Duodenal mucosa (tissue), 2 donors: ENCODE results near the gene SMYD3.

ENCODE experiments used
- H3K27ac ChIP-seq: one replicate; pipeline ENCODE4 v1.7.0; 2013; ENCODE audit warnings: low read depth, low read length
- H3K27me3 ChIP-seq, 2 donors: one replicate each; pipeline ENCODE4 v1.7.0; 2013; ENCODE audit warnings: low read length in 2 of 2, control low read depth in 1 of 2; ENCODE audit not compliant: insufficient read depth in 2 of 2, control insufficient read depth in 1 of 2
- H3K36me3 ChIP-seq, 2 donors: one replicate each; pipeline ENCODE4 v1.7.0; 2013; ENCODE audit warnings: low read length in 2 of 2, control low read depth in 1 of 2; ENCODE audit not compliant: insufficient read depth in 2 of 2, control insufficient read depth in 1 of 2
- H3K4me1 ChIP-seq, 2 donors: one replicate each; pipeline ENCODE4 v1.7.0; 2013; ENCODE audit warnings: low read length in 2 of 2, control low read depth in 1 of 2; ENCODE audit not compliant: insufficient read depth in 2 of 2, control insufficient read depth in 1 of 2
- H3K4me3 ChIP-seq, 2 donors: one replicate each; pipeline ENCODE4 v1.7.0; 2013; ENCODE audit warnings: low read length in 2 of 2, low read depth in 1 of 2
- H3K9ac ChIP-seq, 2 donors: one replicate each; pipeline ENCODE4 v1.7.0; 2013; ENCODE audit warnings: low read length in 2 of 2, low read depth in 1 of 2
- H3K9me3 ChIP-seq, 2 donors: one replicate each; pipeline ENCODE4 v1.7.0; 2013; ENCODE audit warnings: low read length in 2 of 2, control low read depth in 1 of 2; ENCODE audit not compliant: control insufficient read depth in 1 of 2

SMYD3 gene

DNA sequence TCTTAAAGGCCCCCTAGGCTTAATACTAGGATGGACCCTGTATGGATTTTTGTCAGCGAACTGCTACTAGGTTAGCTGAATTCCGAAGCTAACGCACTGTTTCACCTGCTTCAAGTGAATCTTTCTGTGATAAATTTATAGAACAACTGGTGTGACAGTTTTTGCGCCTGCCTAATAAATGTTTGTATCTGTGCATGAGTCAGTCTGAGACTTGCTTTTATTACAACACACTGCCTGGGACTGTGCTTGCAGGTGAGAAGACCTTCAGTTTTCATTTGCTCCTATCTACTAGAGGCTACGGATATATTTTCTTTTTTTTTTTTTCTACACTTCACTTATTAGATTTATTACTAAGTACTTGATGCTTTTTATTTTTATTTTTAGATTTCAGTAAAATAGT, 420.9 kb downstream of the SMYD3 start:
- Histone ChIP-seq H3K27me3 (no peaks in the 10 kb centered on the region), H3K4me3 (no peak overlapping the region), H3K9me3 (peaks cover 4 to 5% of the 10 kb centered on the region in 2 donors), H3K4me1 (no peaks in the 10 kb centered on the region), H3K9ac (no peak overlapping the region), H3K36me3 (no peaks in the 10 kb centered on the region), H3K27ac (no peak overlapping the region)

DNA sequence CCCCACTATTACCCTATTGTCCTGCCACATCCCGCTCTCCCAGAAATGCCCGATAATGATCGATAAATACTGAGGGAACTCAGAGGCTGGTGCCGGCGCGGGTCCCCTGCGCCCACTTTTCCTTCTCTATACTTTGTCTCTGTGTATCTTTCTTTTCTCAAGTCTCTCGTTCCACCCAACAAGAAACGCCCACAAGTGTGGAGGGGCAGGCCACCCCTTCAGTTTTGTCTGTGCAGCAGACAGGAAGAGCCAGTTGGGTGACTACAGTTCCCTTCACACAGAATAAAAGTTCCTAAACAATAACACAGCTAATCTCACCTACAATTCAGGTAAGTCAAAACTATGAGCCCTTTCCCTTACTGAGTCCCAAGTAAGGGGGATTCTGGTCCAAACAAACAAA, 423.7 kb downstream of the SMYD3 start:
- Histone ChIP-seq H3K9ac (no peak overlapping the region), H3K9me3 (peaks cover 4 to 5% of the 10 kb centered on the region in 2 donors), H3K36me3 (no peaks in the 10 kb centered on the region), H3K4me1 (no peaks in the 10 kb centered on the region), H3K27ac (no peak overlapping the region), H3K4me3 (no peak overlapping the region), H3K27me3 (no peaks in the 10 kb centered on the region)

DNA sequence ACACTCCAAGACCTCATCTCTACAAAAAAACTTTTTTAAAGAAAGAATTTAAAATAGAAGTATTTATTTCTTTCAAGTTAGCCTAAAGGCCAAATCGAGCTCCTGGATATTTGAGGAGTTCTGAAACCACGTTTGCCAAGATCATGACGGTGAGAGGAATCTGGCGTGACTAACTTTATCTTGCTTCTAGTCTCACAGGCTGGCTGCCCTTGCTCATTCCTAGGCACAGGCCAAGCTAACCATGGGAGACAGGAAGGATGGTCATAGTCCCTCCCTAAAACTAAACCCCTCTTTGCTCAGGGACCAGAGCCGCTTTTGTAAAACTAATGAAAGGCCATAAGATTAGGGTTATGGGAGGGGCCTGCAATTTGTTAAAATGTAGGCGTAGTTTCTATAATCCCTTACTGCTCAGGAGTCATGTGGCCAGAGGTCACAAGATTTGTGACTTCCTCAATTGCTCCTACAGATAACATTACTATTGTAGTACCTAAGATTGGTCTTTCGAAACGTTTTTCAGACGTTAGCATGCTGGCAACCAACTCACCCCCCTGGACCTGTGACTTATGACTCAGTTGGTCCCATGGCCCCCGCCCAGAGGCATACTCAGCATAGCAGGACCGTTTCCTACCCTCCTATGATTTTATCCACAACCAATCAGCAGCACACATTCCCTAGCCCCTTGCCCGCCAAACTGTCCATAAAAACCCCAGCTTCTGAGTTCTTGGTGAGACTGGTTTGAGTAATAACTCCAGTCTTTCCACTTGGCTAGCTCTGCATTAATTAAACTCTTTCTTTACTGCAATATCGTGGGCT, 425.0 kb downstream of the SMYD3 start:
- H3K36me3 ChIP-seq: no peaks in the 10 kb centered on the region
- no peaks in the 10 kb centered on the region for H3K4me1 ChIP-seq
- no peak overlapping the region for H3K27ac ChIP-seq
- no peaks in the 10 kb centered on the region for H3K27me3 ChIP-seq
- peaks cover 4 to 5% of the 10 kb centered on the region in 2 donors for H3K9me3 ChIP-seq
- H3K9ac ChIP-seq: no peak overlapping the region
- no peak overlapping the region for H3K4me3 ChIP-seq

DNA sequence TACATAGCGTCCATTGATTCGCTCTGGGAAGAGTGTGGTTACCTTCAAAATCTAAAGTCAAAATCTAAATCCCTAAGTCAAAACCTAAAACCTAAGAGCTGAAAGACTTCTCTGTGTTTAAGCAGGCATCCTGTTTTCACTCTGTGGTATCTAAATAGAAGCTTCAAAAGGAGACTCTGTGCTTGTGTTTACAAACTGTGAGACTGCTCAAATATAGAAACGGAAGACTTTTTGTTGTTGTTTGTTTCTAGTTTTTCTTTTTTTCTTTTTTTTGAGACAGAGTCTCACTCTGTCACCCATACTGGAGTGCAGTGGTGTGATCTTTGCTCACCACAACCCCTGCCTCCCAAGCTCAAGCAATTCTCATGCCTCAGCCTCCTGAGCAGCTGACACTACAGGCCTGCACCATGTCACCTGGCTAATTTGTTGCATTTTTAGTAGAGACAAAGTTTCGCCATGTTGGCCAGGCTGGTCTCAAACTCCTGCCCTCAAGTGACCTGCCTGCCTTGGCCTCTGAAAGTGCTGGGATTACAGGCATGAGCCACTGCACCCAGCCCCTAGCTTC, 425.9 kb downstream of the SMYD3 start:
- H3K9me3 ChIP-seq: peaks cover 4 to 5% of the 10 kb centered on the region in 2 donors
- no peaks in the 10 kb centered on the region for H3K27me3 ChIP-seq
- no peak overlapping the region for H3K9ac ChIP-seq

DNA sequence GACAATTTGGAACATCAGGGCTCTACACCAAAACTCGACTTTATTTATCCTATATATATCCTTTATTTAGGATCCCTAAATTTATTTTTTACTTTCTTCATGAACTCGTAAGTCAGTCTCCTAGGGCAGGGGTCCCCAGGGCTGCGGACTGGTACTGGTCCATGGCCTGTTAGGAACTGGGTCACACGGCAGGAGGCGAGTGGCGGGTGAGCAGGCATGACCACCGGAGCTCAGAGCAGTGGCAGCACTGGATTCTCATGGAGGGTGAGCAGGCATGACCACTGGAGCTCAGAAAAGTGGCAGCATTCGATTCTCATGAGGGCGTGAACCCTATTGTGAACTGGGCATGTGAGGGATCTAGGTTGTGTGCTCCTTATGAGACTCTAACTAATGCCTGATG, 427.0 kb downstream of the SMYD3 start:
- no peak overlapping the region for H3K4me3 ChIP-seq
- no peaks in the 10 kb centered on the region for H3K4me1 ChIP-seq
- H3K9ac ChIP-seq: no peak overlapping the region
- H3K9me3 ChIP-seq: peaks cover 4 to 5% of the 10 kb centered on the region in 2 donors
- no peaks in the 10 kb centered on the region for H3K27me3 ChIP-seq
- no peak overlapping the region for H3K27ac ChIP-seq
- no peaks in the 10 kb centered on the region for H3K36me3 ChIP-seq

More for the DNA sequence above, 425.9 kb downstream of the SMYD3 start:
- H3K27ac ChIP-seq: no peak overlapping the region
- H3K4me3 ChIP-seq: no peak overlapping the region
- H3K4me1 ChIP-seq: no peaks in the 10 kb centered on the region
- H3K36me3 ChIP-seq: no peaks in the 10 kb centered on the region

DNA sequence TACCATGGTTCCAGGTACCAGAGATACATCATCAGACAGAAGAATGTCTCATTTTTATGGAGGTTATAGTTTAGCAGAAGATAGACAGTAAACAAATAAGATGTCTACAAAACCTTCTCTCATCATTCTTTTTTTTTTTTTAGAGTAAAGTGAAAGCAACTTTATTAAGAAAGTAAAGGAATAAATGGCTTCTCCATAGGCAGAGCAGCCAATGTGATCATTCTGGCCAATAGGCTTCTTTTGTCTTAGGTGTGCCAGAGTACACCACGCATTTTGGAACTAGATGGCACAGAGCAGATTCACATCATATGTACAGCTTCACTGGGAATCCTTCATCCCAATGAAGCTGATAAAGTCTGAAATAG, 428.2 kb downstream of the SMYD3 start:
- Histone ChIP-seq H3K27ac (no peak overlapping the region), H3K4me1 (no peaks in the 10 kb centered on the region), H3K9ac (no peak overlapping the region), H3K9me3 (peaks cover 4 to 5% of the 10 kb centered on the region in 2 donors), H3K27me3 (no peaks in the 10 kb centered on the region), H3K4me3 (no peak overlapping the region), H3K36me3 (no peaks in the 10 kb centered on the region)

DNA sequence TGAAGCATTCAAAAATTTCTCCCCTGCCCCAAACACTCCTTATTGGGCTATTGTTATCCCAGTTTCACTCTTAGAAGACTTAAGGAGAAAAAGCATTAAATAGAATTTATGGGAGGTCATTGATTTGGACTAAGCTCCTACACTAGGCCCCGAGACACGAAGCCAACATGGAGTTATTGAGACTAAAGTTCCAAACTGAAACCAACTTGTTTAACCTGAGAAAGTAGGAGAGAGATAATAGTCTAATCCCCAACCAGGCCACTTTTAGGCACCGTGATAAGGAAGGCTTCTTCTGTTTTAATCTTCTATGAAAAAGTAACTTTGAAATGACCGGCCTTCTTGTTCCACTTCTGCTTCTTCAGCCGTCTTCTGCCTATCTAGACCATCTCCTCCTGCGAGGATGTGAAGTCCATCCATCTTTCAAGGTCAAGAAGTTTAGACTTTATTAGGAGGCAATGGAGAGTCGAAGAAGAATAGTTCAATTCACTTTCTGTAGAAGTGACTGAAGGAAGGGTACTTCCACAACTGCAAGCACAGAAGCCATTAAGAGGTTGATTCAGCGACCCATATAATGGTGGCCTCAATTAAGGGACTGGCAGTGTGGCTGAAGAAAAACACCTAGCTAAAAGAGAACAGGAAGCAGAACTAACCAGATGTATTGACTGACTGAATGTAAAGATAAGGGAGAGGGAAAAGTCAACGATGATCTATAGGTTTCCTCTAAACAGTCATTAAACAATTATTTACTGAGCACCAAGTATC, 428.8 kb downstream of the SMYD3 start:
- Histone ChIP-seq H3K27me3 (no peaks in the 10 kb centered on the region), H3K27ac (no peak overlapping the region), H3K9me3 (peaks cover 4 to 5% of the 10 kb centered on the region in 2 donors), H3K36me3 (no peaks in the 10 kb centered on the region), H3K9ac (no peak overlapping the region), H3K4me1 (no peaks in the 10 kb centered on the region), H3K4me3 (no peak overlapping the region)

DNA sequence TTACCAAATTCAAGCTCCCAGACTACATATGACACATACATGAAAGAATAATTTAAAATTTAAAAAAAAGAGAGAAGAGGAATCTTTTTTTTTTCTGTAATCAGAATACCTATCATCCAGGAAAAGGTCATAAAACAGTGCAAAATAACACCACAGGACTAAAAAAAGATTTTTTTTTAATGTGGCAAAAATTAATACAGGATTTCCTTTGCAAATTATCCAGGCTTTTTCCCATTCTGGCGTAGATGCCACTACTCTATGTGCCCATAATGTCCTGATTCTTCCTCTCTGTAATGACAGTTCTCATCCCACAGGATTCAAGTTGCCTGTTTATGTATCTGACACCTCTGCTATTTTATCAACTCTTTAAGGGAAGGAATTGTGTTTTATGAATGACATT, 429.6 kb downstream of the SMYD3 start:
- Histone ChIP-seq H3K4me3 (no peak overlapping the region), H3K4me1 (no peaks in the 10 kb centered on the region), H3K9ac (no peak overlapping the region), H3K36me3 (no peaks in the 10 kb centered on the region), H3K27me3 (no peaks in the 10 kb centered on the region), H3K9me3 (peaks cover 3 to 5% of the 10 kb centered on the region in 2 donors), H3K27ac (no peak overlapping the region)

DNA sequence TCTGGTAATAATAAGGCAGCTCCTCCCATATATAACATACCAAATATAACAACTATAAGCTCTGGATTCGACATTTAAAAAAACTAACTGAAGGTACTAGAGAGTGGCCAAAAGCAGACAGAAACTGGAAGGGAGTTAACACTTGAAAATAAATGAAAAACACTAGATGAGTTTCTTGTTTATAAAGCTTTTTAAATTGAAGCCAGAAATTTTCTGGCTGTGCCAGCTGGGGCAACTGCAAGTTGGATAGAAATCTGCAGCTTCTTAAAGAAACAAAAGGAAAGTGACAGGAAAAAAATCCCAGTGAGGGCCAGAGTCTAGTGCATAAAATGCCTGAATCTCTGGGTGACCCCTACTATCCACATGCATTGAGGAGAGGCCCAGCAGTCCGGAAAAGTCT, 432.7 kb downstream of the SMYD3 start:
- Histone ChIP-seq H3K4me1 (no peaks in the 10 kb centered on the region), H3K9ac (no peak overlapping the region), H3K9me3 (no peaks in the 10 kb centered on the region), H3K36me3 (no peaks in the 10 kb centered on the region), H3K27me3 (no peaks in the 10 kb centered on the region), H3K27ac (no peak overlapping the region), H3K4me3 (no peak overlapping the region)

DNA sequence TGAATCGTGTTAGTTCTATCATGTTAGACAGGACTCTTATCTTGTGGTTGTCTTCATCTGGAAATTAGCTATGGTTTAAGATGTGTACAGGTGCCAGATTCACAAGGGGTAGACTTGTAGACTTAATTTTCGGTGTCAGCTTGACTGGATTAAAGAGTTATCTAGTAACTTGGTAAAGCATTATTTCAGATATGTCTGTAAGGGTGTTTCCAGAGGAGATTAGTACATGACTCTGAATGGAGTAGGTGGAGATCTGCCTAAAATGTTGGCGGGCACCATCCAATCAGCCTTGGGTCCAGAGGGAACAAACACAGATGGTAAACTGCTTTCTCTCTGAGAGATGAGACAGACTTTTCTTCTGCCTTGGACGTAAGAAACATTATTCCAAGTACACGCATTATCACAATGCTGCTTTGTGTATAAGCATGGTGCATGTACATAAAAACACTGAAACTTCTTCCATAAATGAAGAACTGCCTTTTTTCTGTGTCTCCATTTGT, 434.6 kb downstream of the SMYD3 start:
- Histone ChIP-seq H3K36me3 (no peaks in the 10 kb centered on the region), H3K27ac (no peak overlapping the region), H3K9me3 (no peaks in the 10 kb centered on the region), H3K4me3 (no peak overlapping the region), H3K27me3 (no peaks in the 10 kb centered on the region), H3K4me1 (no peaks in the 10 kb centered on the region), H3K9ac (no peak overlapping the region)
